Tibial nerve (tissue), 4 donors: ENCODE data around the gene CEP85L. TPM values are rescaled to one million over a fixed set of nuclear protein-coding genes. Genes with fewer than 3 reads are reported as not detected.

ENCODE experiments used
- DNase-seq, 2 donors: peaks; one replicate each; pipeline ENCODE4 v3.0.0-alpha.2; 2019; ENCODE audit warnings: low spot score in 2 of 2
- H3K27ac ChIP-seq, 4 donors: fragments of 200-600 bp; sonication (generic) in 3 of 4; one replicate each; pipeline ENCODE4 v1.5.1; 2017 to 2019; ENCODE audit warnings: mild to moderate bottlenecking in 1 of 4
- H3K27me3 ChIP-seq, 2 donors: fragments of 200-600 bp; sonication (generic) in 1 of 2; one replicate each; pipeline versions ENCODE4 v1.5.1 to v1.6.0; 2017 to 2019
- H3K36me3 ChIP-seq, 3 donors: fragments of 200-600 bp; sonication (generic); one replicate each; pipeline ENCODE4 v1.5.1; 2018 to 2019
- H3K4me1 ChIP-seq, 4 donors: fragments of 200-600 bp; sonication (generic) in 3 of 4; one replicate each; pipeline ENCODE4 v1.5.1; 2017 to 2019
- H3K4me3 ChIP-seq, 4 donors: fragments of 200-600 bp; sonication (generic) in 3 of 4; one replicate each; pipeline ENCODE4 v1.5.1; 2017 to 2019; ENCODE audit warnings: mild to moderate bottlenecking in 1 of 4, moderate library complexity in 1 of 4
- H3K9me3 ChIP-seq, 4 donors: fragments of 200-600 bp; sonication (generic) in 3 of 4; one replicate each; pipeline ENCODE4 v1.5.1; 2017 to 2019
- EP300 ChIP-seq, 2 donors: sonication (generic); formaldehyde crosslinking; IDR thresholded peaks; one replicate each; pipeline ENCODE4 v1.6.1; 2017; ENCODE audit warnings: antibody characterized with exemption in 2 of 2, mild to moderate bottlenecking in 1 of 2
- POLR2A ChIP-seq, 2 donors: fragments of 450-650 bp; IDR thresholded peaks; one replicate each; pipeline ENCODE4 v1.6.1; 2017; ENCODE audit warnings: antibody characterized with exemption in 2 of 2, mild to moderate bottlenecking in 2 of 2, moderate library complexity in 2 of 2
- WGBS, 2 donors: methylation state at CpG; one replicate each; pipeline ENCODE4 v1.1.5; 2018; 5-methylcytosine and 5-hydroxymethylcytosine counted together
- total RNA-seq, 4 donors: library from RNA; depleted of rRNA; stranded (reverse); fragments of >200 nt; gene quantifications; one replicate each; pipeline ENCODE4 v1.1.0, GENCODE V29; 2016
- TF ChIP-seq, protein P1 (sequence below), 5 experiments: fragments of 200-600 bp in 3 of 5; fragments of 450-650 bp in 2 of 5; sonication (generic) in 3 of 5; IDR thresholded peaks; one replicate each; pipeline ENCODE4 v1.5.1; 2016 to 2019; ENCODE audit warnings: antibody characterized with exemption in 5 of 5, mild to moderate bottlenecking in 3 of 5, moderate library complexity in 2 of 5

The CEP85L gene
- total RNA-seq, 4 donors from 2014 or later = 26.7 to 47.4 (median 37.8) TPM

DNA sequence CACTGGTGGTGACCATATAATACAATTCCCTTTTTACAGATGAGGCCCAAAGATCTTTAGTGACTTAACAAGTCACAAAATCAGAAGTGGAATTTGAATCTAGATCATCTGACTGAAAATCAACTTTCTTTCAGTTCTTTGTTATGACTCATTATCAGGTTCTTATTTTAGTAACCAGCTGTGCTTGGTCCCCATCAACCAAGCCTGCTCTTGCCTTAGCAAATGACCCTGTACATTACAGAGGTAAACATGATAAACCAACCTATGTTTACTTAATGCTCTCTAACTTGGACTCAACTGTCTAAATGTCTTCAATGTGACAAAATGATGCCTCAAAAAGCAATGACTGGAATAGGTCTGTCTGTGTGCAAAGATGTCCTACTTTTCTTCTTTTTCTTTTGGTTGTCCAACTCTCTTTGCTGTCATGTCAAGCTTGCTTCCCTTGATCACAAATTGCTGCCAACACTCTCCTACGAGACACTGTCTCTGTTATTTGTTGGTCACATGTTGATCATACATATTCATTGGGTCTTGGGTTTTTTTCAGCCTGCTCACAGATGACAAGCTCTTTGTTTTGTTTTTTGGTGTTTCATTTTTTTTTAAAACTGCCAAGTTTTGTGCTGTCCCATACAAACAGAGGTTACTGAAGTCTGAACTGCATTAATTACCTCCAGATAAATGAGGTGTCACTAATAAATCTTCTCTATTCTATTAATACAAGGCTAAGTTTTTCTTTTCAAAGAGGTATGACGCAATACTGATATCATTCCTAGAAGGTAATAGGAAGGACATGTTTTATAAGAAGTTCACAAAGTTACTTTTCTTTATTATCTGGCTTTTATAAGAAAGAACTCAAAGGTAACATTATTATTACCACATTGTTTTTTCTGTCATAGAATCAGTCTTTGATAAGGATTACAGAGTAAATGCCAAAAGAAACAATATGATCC is 165.5 kb downstream of the CEP85L start:
- peaks cover 0 to 64% (median 0%) of the 10 kb centered on the region in 3 donors for H3K36me3 ChIP-seq
- H3K27me3 ChIP-seq = no peaks in the 10 kb centered on the region

DNA sequence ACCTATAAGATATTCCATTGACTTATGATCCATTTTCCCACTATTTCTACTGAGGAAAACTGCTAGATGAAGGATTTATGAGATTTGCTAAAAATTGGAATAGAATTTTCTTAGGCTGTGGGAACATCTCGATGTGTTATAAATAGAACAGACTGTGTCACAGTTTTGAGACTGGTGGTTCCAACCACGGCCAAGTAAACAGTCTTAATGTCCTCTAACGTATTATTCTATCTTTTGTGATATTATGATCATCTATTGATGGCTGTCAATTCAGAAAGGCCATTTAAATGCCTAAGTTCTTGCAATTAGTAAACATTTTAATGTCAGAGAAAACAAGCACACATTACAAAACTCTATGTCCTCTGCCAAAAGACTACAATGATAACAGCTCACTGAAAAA is 174.8 kb downstream of the CEP85L start:
- H3K27me3 ChIP-seq = no peaks in the 10 kb centered on the region
- H3K27ac ChIP-seq = peak overlapping the region in 2 of 4 donors; percentile 29 to 40
- peaks cover 0 to 31% (median 0%) of the 10 kb centered on the region in 3 donors for H3K36me3 ChIP-seq
- H3K9me3 ChIP-seq = no peaks in the 10 kb centered on the region
- TF ChIP-seq POLR2A (IDR thresholded peaks at IDR 0.05) (no peak), EP300 (IDR thresholded peaks at IDR 0.05) (no peak)
- TF ChIP-seq, protein P1, sequence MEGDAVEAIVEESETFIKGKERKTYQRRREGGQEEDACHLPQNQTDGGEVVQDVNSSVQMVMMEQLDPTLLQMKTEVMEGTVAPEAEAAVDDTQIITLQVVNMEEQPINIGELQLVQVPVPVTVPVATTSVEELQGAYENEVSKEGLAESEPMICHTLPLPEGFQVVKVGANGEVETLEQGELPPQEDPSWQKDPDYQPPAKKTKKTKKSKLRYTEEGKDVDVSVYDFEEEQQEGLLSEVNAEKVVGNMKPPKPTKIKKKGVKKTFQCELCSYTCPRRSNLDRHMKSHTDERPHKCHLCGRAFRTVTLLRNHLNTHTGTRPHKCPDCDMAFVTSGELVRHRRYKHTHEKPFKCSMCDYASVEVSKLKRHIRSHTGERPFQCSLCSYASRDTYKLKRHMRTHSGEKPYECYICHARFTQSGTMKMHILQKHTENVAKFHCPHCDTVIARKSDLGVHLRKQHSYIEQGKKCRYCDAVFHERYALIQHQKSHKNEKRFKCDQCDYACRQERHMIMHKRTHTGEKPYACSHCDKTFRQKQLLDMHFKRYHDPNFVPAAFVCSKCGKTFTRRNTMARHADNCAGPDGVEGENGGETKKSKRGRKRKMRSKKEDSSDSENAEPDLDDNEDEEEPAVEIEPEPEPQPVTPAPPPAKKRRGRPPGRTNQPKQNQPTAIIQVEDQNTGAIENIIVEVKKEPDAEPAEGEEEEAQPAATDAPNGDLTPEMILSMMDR (IDR thresholded peaks at IDR 0.05) = no peak
- 65 to 66% methylated on average over 3 of the region's 3 CpGs for WGBS, 2 donors
- H3K4me3 ChIP-seq = no peak overlapping the region
- DNase-seq = no peak
- peaks cover 0 to 9% (median 0%) of the 10 kb centered on the region in 4 donors for H3K4me1 ChIP-seq

More for the DNA sequence above, 165.5 kb downstream of the CEP85L start:
- Histone ChIP-seq H3K4me1 (peaks cover 0 to 14% (median 0%) of the 10 kb centered on the region in 4 donors), H3K27ac (no peak overlapping the region), H3K9me3 (peaks cover 0 to 26% (median 10%) of the 10 kb centered on the region in 4 donors), H3K4me3 (no peak overlapping the region)
- no peak for TF ChIP-seq POLR2A (IDR thresholded peaks at IDR 0.05)
- TF ChIP-seq EP300 (IDR thresholded peaks at IDR 0.05) = no peak
- TF ChIP-seq, protein P1 (IDR thresholded peaks at IDR 0.05) = no peak
- 71 to 77% methylated on average over 2 of the region's 2 CpGs for WGBS, 2 donors
- no peak for DNase-seq

DNA sequence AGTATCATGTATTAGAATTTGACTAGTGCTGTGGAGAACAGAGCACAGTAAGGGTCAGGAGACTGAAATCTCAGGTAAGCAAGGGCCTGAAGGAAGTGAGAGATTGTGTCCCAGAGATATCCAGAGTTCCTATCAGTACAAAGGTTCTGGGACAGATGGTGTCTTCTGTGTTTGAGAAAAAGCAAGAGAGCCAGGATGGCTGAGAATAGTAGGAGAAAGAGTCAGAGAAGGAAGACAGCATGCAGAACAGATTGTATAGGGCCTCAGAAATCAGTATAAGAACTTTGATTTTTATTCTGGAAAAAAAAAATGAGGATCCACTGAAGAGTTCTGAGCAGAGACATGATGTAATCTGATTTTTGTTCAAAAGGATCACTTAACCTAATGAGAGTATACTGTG is 178.1 kb downstream of the CEP85L start:
- Histone ChIP-seq H3K4me1 (peaks cover 0 to 9% (median 0%) of the 10 kb centered on the region in 4 donors), H3K36me3 (peaks cover 0 to 18% (median 0%) of the 10 kb centered on the region in 3 donors), H3K9me3 (no peaks in the 10 kb centered on the region), H3K27ac (no peak overlapping the region), H3K4me3 (no peak overlapping the region), H3K27me3 (no peaks in the 10 kb centered on the region)
- DNase-seq = no peak
- TF ChIP-seq POLR2A (IDR thresholded peaks at IDR 0.05) (no peak), EP300 (IDR thresholded peaks at IDR 0.05) (no peak)
- TF ChIP-seq, protein P1 (IDR thresholded peaks at IDR 0.05) = no peak

DNA sequence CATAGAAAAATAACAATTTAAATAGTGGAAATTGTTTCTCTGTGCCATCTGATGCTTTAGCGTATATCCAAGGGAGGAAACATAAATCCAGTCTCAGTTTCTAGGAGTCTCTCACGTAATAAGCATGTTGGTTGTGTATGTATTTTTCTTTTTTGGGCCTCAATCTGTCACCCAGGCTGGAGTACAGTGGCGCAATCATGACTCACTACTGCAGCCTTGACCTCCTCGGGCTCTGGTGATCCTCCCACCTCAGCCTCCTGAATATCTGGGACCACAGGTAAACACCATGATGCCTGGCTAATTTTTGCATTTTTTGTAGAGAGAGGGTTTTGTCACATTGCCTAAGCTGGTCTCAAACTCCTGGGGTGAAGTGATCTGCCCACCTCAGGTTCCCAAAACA is 181.9 kb downstream of the CEP85L start:
- Histone ChIP-seq H3K4me1 (peaks cover 0 to 6% (median 0%) of the 10 kb centered on the region in 4 donors), H3K27ac (no peak overlapping the region), H3K4me3 (no peak overlapping the region), H3K9me3 (no peaks in the 10 kb centered on the region), H3K27me3 (no peaks in the 10 kb centered on the region), H3K36me3 (peaks cover 0 to 48% (median 0%) of the 10 kb centered on the region in 3 donors)
- TF ChIP-seq POLR2A (IDR thresholded peaks at IDR 0.05) = no peak
- TF ChIP-seq, protein P1 (IDR thresholded peaks at IDR 0.05) = no peak
- no peak for TF ChIP-seq EP300 (IDR thresholded peaks at IDR 0.05)
- WGBS, 2 donors = 95 to 98% methylated on average over 4 of the region's 4 CpGs
- no peak for DNase-seq
